Body of pancreas (tissue), 4 donors: ENCODE measurements around the gene COL7A1.

Source experiments
- POLR2A ChIP-seq, 3 donors: fragments of 450-650 bp; IDR thresholded peaks; one replicate each; pipeline ENCODE4 v1.6.1; 2016; ENCODE audit warnings: antibody characterized with exemption in 3 of 3, mild to moderate bottlenecking in 2 of 3
- TF ChIP-seq, protein P1 (sequence below), 7 experiments: fragments of 450-650 bp in 4 of 7; fragments of 200-600 bp in 3 of 7; sonication (generic) in 3 of 7; IDR thresholded peaks; one replicate each; pipeline ENCODE4 v1.5.1; 2016 to 2019; ENCODE audit warnings: antibody characterized with exemption in 7 of 7

DNA sequence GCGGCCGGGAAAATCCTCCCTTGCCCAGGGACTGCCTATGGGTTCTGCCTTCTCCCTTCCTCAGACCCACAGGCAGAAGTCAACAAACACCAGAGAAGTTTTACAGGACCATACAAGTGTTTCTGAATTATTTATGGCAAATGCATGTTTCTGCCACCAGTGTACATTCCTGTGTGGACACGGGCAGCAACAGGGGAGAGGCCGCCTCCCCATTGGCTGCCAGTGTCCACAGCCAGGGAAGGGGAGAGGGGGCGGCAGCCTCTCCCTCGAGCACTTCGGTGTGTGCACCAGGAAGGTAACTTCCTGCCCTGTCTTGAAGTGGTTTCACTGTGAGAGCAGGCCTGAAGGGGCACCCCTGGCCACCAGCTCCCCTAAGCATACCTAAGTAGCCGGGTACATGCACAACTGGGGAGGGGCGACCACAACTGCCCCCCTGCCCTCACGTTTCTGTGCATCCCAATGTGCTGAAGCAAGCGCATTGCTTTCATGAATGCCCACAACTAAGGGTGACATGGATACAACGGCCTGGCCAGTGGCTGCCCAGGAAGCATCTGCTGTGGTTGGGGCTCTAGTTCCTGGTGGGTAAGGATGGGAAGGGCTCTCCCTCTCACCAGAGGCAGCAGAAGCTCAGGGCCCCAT is 76.4 kb downstream of the COL7A1 start:
- TF ChIP-seq, protein P1, sequence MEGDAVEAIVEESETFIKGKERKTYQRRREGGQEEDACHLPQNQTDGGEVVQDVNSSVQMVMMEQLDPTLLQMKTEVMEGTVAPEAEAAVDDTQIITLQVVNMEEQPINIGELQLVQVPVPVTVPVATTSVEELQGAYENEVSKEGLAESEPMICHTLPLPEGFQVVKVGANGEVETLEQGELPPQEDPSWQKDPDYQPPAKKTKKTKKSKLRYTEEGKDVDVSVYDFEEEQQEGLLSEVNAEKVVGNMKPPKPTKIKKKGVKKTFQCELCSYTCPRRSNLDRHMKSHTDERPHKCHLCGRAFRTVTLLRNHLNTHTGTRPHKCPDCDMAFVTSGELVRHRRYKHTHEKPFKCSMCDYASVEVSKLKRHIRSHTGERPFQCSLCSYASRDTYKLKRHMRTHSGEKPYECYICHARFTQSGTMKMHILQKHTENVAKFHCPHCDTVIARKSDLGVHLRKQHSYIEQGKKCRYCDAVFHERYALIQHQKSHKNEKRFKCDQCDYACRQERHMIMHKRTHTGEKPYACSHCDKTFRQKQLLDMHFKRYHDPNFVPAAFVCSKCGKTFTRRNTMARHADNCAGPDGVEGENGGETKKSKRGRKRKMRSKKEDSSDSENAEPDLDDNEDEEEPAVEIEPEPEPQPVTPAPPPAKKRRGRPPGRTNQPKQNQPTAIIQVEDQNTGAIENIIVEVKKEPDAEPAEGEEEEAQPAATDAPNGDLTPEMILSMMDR (IDR thresholded peaks at IDR 0.05): no peak
- no peak for TF ChIP-seq POLR2A (IDR thresholded peaks at IDR 0.05)
